H1 (cell line): ENCODE data around the gene XRN2. TPM values are rescaled to one million over a fixed set of nuclear protein-coding genes. Genes with fewer than 3 reads are reported as not detected.

Source experiments
- EZH2 ChIP-seq: fragments of 200-600 bp; sonication (generic); IDR thresholded peaks from 2 replicates; pipeline ENCODE4 v1.7.1; 2012; ENCODE audit warnings: low read depth, mild to moderate bottlenecking, moderate library complexity, low read length, inconsistent platforms; ENCODE audit not compliant: severe bottlenecking
- GTF2F1 ChIP-seq: IDR thresholded peaks from 2 replicates; pipeline ENCODE4 v1.6.1; 2012; ENCODE audit warnings: low read depth, low read length, improper control_type of control experiment, borderline replicate concordance
- RBBP5 ChIP-seq: IDR thresholded peaks from 2 replicates; pipeline ENCODE4 v1.7.1; 2012; ENCODE audit warnings: low read depth, mild to moderate bottlenecking, inconsistent platforms, low read length, moderate library complexity, borderline replicate concordance
- polyA plus RNA-seq, 7 experiments: library from polyadenylated mRNA; depleted of rRNA in 3 of 7; stranded (reverse) in 5 of 7; unstranded in 2 of 7; fragments of >200 nt in 5 of 7; fragments of 200-250 nt in 2 of 7; gene quantifications; 1 replicate in 5 of 7; 2 replicates in 1 of 7; 4 replicates in 1 of 7; pipeline versions ENCODE4 v1.2.1 to v1.2.3, GENCODE V29; 2011 to 2013; ENCODE audit warnings: missing spikeins in 2 of 7, mixed read lengths in 2 of 7
- total RNA-seq: library from RNA; stranded (reverse); fragmentation: NEBNext Ultra II Directional; extraction: Animal tissue kit (Norgen Biotek cat#: 25700); gene quantifications from 2 replicates; pipeline ENCODE4 v1.2.1, GENCODE V29; 2021
- TF ChIP-seq, protein P1 (sequence below): IDR thresholded peaks from 2 replicates; pipeline ENCODE4 v1.6.1; 2012; ENCODE audit warnings: inconsistent platforms

XRN2 gene
- total and polyA plus RNA-seq, 2 of the 8 experiments (the other 6 are each of a cell fraction or from before 2014, with no cell fraction given): 60.3 to 139 TPM

- TF ChIP-seq GTF2F1: no peak
- TF ChIP-seq EZH2: no peak
- TF ChIP-seq RBBP5: no peak
- TF ChIP-seq, protein P1, sequence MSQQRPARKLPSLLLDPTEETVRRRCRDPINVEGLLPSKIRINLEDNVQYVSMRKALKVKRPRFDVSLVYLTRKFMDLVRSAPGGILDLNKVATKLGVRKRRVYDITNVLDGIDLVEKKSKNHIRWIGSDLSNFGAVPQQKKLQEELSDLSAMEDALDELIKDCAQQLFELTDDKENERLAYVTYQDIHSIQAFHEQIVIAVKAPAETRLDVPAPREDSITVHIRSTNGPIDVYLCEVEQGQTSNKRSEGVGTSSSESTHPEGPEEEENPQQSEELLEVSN: no peak
Measured at GRCh38 chr20:21308340-21308739, 5.2 kb downstream of the XRN2 start (continued).
